Measurements from ENCODE around the gene EFR3B. TPM values are rescaled to one million over a fixed set of nuclear protein-coding genes. Genes with fewer than 3 reads are reported as not detected.

The EFR3B gene
- total RNA-seq, 2 experiments from 2014 or later: 0.16 to 0.23 TPM

DNA sequence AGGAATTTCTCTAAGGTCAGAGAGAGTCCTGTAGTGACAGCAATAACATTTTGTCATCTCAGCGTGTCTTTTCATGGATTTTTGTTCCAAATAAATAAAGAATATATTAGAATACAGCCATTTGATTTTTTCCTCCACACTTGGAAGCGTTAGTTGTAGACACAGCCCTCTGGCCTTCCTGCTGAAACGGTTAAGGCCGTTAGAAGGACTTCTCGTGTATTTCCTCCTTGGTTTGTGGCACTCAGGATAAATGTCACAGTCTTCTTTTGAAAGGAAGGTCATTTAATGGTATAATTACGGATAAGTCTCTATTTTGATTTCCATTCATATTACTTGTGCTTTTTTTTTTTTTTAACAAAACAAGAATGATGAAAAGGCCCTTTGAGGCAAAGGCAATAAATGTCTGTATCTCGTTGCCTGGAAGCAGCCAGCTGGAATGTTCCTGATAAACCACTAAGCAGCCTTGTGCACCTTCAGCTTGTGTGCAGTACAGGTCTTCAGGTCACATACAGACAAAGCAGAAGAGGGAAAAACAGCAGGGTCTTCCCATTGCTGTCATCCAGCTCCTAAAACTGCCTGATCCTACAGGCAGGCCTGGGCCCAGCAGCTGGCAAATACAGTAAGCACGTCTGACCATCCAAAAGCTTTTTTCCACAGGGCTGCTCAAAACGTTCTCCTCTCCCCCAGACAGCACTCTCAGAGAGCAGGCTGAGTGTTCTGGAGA lies 14.4 kb downstream of the EFR3B start:
- Mint-ChIP-seq H3K9me3 (no peaks in the 10 kb centered on the region), H3K4me3 (no peak overlapping the region), H3K27ac (no peak overlapping the region), H3K36me3 (ENCODE audit: low read depth) (no peaks in the 10 kb centered on the region), H3K4me1 (ENCODE audit: low read depth) (no peaks in the 10 kb centered on the region), H3K27me3 (peaks cover 5% of the 10 kb centered on the region)
- ChIA-PET CTCF (no interaction called here), POLR2A (interaction anchor here (0.7 kb wide), 1 partner anchor 14 kb away, joined by 3 read pairs; no protein-coding TSS in a partner anchor)
- intact Hi-C loops (cut with micrococcal nuclease): no loop called here
- DNase-seq (no peak), ATAC-seq (no peak)
- TF ChIP-seq, protein P1, sequence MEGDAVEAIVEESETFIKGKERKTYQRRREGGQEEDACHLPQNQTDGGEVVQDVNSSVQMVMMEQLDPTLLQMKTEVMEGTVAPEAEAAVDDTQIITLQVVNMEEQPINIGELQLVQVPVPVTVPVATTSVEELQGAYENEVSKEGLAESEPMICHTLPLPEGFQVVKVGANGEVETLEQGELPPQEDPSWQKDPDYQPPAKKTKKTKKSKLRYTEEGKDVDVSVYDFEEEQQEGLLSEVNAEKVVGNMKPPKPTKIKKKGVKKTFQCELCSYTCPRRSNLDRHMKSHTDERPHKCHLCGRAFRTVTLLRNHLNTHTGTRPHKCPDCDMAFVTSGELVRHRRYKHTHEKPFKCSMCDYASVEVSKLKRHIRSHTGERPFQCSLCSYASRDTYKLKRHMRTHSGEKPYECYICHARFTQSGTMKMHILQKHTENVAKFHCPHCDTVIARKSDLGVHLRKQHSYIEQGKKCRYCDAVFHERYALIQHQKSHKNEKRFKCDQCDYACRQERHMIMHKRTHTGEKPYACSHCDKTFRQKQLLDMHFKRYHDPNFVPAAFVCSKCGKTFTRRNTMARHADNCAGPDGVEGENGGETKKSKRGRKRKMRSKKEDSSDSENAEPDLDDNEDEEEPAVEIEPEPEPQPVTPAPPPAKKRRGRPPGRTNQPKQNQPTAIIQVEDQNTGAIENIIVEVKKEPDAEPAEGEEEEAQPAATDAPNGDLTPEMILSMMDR (IDR thresholded peaks at IDR 0.05): no peak

DNA sequence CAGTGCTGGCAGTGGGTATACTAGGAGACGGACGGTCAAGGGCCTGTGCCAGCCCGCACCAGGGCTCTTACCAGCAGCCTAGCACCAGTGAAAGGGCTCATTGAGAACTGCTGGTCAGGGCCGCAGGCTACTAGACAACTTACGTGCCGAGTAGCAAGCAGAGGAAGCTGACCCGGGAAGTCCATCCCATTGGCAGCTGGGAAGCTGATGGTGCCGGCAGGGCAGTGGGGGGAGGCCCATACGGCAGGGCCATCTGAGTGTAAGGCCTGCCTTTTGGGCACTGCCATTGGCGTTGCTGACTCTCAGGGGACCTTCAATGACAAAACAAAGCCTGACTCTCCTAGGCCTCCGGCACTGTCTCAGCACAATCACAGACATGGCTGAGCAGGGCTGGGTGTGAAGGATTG lies 20.6 kb downstream of the EFR3B start:
- Mint-ChIP-seq H3K27me3 (no peaks in the 10 kb centered on the region), H3K4me1 (ENCODE audit: low read depth) (peaks cover 4% of the 10 kb centered on the region), H3K27ac (no peak overlapping the region), H3K4me3 (no peak overlapping the region), H3K36me3 (ENCODE audit: low read depth) (no peaks in the 10 kb centered on the region), H3K9me3 (peaks cover 5% of the 10 kb centered on the region)
- intact Hi-C loops (cut with micrococcal nuclease): no loop called here
- no peak for DNase-seq
- TF ChIP-seq, protein P1 (IDR thresholded peaks at IDR 0.05): no peak
- ChIA-PET POLR2A (no interaction called here), CTCF (no interaction called here)
- no peak for ATAC-seq

DNA sequence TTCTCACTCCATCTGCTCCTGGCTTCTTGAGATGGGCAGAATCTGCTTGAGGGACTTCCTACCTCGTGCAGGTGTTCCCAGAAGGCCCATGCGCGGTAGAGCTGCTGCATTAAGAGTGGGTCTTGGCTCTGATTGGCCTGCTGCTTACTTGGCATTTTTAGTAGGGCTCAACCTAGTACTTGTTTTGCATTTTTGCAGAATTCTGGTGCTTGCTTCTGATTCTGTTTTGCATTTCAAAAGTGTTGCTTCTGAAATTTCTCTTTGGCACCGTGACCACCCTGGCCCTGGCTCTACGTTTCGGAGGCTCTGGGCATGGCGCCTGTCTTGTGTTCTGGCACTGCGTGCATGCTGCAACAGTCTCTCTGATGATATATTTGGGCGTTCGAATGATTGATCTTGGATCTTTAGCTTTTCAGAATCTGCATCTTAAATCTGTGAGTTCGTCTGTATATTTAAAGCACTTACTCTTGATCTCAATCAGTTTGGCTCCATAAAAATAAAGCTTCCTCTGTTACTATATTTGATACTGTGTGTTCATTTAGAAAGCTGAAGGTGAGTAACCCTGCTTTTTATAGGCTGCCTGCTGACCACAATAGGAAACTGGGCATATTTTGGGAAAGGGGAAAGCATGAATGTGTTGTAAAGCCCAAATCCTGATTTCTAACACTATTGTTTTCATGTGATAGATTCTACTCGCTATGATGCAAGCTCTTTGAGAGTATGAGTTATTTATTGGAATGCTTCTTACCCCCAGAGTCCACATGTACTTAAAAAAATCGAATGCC lies 22.2 kb downstream of the EFR3B start:
- DNase-seq: no peak
- Mint-ChIP-seq H3K27ac (no peak overlapping the region), H3K4me1 (ENCODE audit: low read depth) (peaks cover 4% of the 10 kb centered on the region), H3K4me3 (no peak overlapping the region), H3K36me3 (ENCODE audit: low read depth) (no peaks in the 10 kb centered on the region), H3K27me3 (no peaks in the 10 kb centered on the region), H3K9me3 (peaks cover 5% of the 10 kb centered on the region)
- TF ChIP-seq, protein P1 (IDR thresholded peaks at IDR 0.05): no peak
- POLR2A ChIA-PET: no interaction called here
- intact Hi-C loops (cut with micrococcal nuclease): no loop called here
- CTCF ChIA-PET: interaction anchor here (0.9 to 1.1 kb wide), 3 partner anchors 8 to 132 kb away, joined by 3 to 4 read pairs (median 4); no protein-coding TSS in a partner anchor
- no peak for ATAC-seq

DNA sequence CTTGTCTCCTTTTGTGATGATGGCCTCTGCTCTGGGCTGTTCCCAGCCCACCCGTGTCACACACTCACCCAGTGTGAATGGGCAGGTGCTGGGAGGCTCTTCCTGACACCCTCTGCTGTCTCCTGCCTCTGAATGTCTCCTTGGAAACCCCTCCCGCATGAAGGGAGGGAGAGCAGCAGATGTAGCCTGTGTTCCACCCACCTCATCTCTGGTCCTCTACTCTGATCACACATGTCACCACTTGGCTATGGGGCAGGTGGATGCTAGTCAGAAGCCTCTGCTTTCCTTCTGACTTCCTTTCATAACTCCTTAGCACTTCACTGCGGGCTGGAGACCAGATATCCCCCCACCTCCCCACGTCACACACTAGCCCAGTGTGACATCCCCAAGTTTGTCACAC lies 23.9 kb downstream of the EFR3B start:
- CTCF ChIA-PET: no interaction called here
- Mint-ChIP-seq H3K4me1 (ENCODE audit: low read depth) (peaks cover 4% of the 10 kb centered on the region), H3K9me3 (peaks cover 5% of the 10 kb centered on the region), H3K27ac (no peak overlapping the region), H3K4me3 (no peak overlapping the region), H3K36me3 (ENCODE audit: low read depth) (no peaks in the 10 kb centered on the region), H3K27me3 (no peaks in the 10 kb centered on the region)
- TF ChIP-seq, protein P1 (IDR thresholded peaks at IDR 0.05): no peak
- intact Hi-C loops (cut with micrococcal nuclease): no loop called here
- POLR2A ChIA-PET: no interaction called here
- DNase-seq (no peak), ATAC-seq (no peak)

DNA sequence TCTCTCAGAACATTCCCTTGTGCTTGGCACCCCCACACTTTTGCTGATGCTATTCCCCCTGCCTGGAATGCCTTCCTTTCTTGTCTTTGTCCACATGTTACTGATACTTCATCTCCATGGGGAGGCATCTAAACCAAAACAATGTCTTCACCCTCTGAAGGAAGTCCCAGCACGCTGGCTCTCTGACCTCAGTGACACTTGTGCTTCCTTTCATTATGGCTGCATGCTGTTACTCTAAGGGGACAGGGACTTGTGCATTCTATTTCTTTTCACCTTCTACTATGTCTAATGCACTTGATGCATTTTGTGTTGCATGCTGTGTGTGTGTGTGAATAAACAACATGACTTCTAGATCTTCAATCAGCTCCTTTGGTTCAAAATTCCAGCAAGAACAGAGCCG lies 24.6 kb downstream of the EFR3B start:
- Mint-ChIP-seq H3K9me3 (peaks cover 5% of the 10 kb centered on the region), H3K4me3 (no peak overlapping the region), H3K36me3 (ENCODE audit: low read depth) (no peaks in the 10 kb centered on the region), H3K27me3 (no peaks in the 10 kb centered on the region), H3K27ac (no peak overlapping the region), H3K4me1 (ENCODE audit: low read depth) (peaks cover 4% of the 10 kb centered on the region)
- DNase-seq: no peak
- intact Hi-C loops (cut with micrococcal nuclease): no loop called here
- ChIA-PET CTCF (no interaction called here), POLR2A (no interaction called here)
- ATAC-seq: no peak
- TF ChIP-seq, protein P1 (IDR thresholded peaks at IDR 0.05): no peak

Measured in activated CD8-positive, alpha-beta T cell treated with anti-CD3 and anti-CD28 coated beads for 36 hours (primary cell).